Glomerular visceral epithelial cell (primary cell): ENCODE data around the gene ZSWIM1.
"Not testable (repeated sequence)": the region's sequence is repeated elsewhere in the genome, so short reads cannot be mapped to it uniquely, and the experiment has no call there.

ENCODE experiments used
- DNase-seq: peaks from one replicate; pipeline ENCODE4 v3.0.0-alpha.2; 2016; ENCODE audit errors: extremely low spot score

ZSWIM1 gene

GRCh38 chr20:45888681-45889080, 7.7 kb downstream of the ZSWIM1 start:
- no peak for DNase-seq

- DNase-seq = peak; percentile 29
Observed at GRCh38 chr20:45890077-45890984, 9.3 kb downstream of the ZSWIM1 start.

- peak; percentile 92 for DNase-seq
Observed at GRCh38 chr20:45890985-45891983, 10.3 kb downstream of the ZSWIM1 start, which contains the start of the genes CTSA and NEURL2. TSS of gene CTSA (plus strand) at chr20:45891335. CDS start at chr20:45891569, 234 bp downstream. TSS of gene NEURL2 (minus strand) at chr20:45891208. CDS start at chr20:45890991, 217 bp downstream.

GRCh38 chr20:45892049-45892825, 11.2 kb downstream of the ZSWIM1 start:
- DNase-seq = peak; percentile 50

GRCh38 chr20:45892828-45893500, 11.9 kb downstream of the ZSWIM1 start:
- DNase-seq = no peak

GRCh38 chr20:45893831-45894230, 12.8 kb downstream of the ZSWIM1 start:
- no peak for DNase-seq

GRCh38 chr20:45894797-45895196, 13.8 kb downstream of the ZSWIM1 start:
- no peak for DNase-seq

GRCh38 chr20:45896641-45897161, 15.7 kb downstream of the ZSWIM1 start:
- no peak for DNase-seq

- no peak for DNase-seq
Observed at GRCh38 chr20:45897289-45897688, 16.3 kb downstream of the ZSWIM1 start.

- DNase-seq = no peak
Observed at GRCh38 chr20:45897692-45898091, 16.7 kb downstream of the ZSWIM1 start.

GRCh38 chr20:45898285-45898684, 17.3 kb downstream of the ZSWIM1 start:
- DNase-seq = no peak

- DNase-seq = no peak
Observed at GRCh38 chr20:45899046-45899835, 18.2 kb downstream of the ZSWIM1 start.

- not testable (repeated sequence) for DNase-seq
Observed at GRCh38 chr20:45901332-45901731, 20.3 kb downstream of the ZSWIM1 start.

- no peak for DNase-seq
Observed at GRCh38 chr20:45902199-45902701, 21.2 kb downstream of the ZSWIM1 start.

- no peak for DNase-seq
Observed at GRCh38 chr20:45904583-45905504, 23.8 kb downstream of the ZSWIM1 start.

- DNase-seq = peak; percentile 76
Observed at GRCh38 chr20:45905505-45906079, 24.6 kb downstream of the ZSWIM1 start.

GRCh38 chr20:45907219-45907948, 26.4 kb downstream of the ZSWIM1 start:
- no peak for DNase-seq
